ENCODE measurements around the gene RGS11.
A peak's percentile ranks its signal among the peaks of the same experiment; 100 is the strongest.

The RGS11 gene

GRCh38 chr16:275786-276232 is at the start of gene RGS11:
Gene RGS11, minus strand, starts transcription at chr16:275944. Its CDS starts 33 bp downstream, at chr16:275911.
- DNase-seq: no peak

DNA sequence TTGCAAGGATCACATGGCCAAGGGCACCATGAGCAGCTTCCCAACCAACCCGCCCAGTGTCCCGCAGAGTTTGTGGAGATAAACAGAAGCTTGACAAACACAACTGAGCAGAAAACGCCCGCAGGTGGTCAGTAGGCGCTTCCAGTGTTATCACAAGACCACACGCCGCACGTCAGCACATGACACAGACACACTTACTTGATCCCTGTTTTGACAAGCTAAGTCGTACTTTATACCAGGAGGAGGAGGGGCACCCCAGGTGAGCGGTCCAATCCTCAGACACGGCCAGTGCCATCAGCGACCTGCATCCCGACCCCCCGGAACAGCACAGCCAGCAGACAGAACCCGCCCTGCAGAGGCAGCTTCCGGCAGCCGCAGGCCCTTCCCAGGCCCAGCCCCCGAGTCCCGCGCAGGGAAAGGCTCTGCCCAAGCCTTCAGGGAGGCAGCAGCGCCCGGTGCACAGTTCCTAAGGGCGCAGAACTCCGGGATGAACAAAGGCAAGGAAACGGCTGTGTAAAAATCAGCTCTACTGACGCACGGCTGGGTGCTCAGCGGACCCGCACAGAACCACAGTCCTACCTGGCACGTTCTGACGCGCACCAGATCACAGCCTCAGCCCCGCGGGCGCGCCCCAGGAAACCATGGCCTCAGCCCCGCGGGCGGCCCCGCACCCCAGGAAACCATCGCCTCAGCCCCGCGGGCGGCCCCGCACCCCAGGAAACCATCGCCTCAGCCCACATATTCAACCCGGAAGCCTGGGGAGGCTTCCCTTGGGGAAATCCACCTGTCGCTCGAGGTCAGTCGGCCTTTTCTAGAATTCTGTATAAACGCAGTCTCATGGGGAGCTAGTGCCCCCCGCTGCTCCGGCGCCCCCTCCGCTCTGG is 48.9 kb upstream of the RGS11 start:
- peak; percentile 43 for DNase-seq

- DNase-seq: no peak
Measured at GRCh38 chr16:324201-324450, 48.4 kb upstream of the RGS11 start.

DNA sequence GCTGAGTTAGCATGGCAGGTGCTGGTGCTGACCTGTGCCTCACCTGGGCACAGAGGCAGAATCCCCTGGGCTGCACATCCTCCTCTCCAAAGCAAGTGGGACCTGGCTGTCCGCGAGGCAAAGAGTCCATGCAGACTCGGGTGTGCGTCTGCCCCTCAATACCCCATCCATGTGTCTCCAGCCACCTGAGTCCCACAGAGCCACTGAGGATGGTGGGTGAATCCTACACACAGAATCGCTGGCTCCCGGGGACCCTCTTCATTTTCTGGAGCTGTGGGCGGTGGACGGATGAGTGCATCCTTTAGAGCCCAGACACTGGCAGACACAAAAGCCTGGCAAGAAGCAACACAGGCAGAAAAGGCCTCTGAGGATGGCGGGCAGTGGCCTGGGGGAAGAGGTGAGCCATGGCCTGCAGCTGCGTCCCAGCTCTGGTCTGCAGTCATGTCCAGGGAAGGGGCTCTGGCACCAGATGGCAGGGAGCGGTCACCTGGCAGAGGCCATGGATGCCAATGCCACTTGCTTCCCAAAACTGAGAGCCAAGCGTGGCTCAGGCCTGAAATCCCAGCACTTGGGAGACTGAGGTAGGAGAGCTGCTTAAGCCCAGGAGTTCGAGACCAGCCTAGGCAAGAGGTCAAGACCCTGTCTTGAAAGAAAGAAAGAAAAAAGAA is 46.9 kb upstream of the RGS11 start:
- no peak for DNase-seq

DNA sequence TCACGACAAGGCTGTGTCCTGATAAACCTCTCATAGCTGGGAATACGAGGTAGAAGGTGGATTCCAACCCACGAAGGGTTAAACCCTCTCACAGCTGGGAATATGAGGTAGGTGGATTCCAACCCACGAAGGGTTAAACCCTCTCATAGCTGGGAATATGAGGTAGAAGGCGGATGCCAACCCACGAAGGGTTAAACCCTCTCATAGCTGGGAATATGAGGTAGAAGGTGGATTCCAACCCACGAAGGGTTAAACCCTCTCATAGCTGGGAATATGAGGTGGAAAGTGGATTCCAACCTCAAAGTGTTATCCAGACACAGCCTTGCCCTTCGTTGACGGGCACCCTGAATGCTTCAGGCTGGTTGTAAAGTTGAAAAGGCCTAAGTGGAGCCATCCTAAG is 45.8 kb upstream of the RGS11 start:
- DNase-seq: no peak

- DNase-seq: no peak
Measured at GRCh38 chr16:320206-320605, 44.5 kb upstream of the RGS11 start.

DNA sequence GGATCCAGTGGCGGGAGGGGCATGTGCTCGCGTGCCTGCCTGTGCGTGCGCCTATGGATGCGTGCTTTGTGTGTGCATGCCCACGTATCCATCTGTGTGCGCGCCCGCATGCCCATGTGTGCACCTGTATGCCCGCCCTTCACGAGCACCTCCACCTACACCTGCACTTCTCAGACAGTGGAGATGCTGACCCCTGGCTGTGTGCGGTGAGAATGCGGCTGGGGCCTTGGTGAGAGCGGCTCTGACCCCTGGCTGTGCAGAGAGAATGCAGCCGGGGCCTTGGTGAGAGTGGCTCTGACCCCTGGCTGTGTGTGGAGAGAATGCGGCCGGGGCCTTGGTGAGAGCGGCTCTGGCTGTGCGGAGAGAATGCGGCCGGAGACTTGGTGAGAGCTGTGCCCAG is 42.9 kb upstream of the RGS11 start:
- no peak for DNase-seq

GRCh38 chr16:317583-317982 is 41.8 kb upstream of the RGS11 start:
- DNase-seq: no peak

- no peak for DNase-seq
Measured at GRCh38 chr16:316741-317464, 41.2 kb upstream of the RGS11 start.

GRCh38 chr16:314795-315299 is 39.1 kb upstream of the RGS11 start:
- no peak for DNase-seq

GRCh38 chr16:314351-314750 is 38.6 kb upstream of the RGS11 start:
- no peak for DNase-seq

DNA sequence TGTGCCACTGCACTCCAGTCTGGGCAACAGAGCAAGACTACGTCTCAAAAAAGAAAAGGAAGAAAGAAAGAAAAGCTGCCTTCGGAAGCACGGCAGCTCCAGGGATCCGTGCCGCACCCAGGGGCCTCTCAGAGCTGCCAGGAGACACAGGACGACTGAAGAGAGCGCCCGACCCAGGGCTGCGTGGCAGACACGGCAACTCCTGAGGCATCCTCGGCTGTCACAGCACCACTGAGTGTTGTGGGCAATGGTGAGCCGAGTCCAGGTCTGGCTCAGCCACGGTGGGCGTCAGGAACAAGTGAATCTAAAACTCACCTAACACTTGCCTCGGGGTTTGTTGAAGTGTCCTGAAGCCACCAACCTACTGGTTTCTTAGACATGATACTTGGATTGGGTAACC is 36.0 kb upstream of the RGS11 start:
- no peak for DNase-seq

- no peak for DNase-seq
Measured at GRCh38 chr16:309476-309875, 33.7 kb upstream of the RGS11 start.

DNA sequence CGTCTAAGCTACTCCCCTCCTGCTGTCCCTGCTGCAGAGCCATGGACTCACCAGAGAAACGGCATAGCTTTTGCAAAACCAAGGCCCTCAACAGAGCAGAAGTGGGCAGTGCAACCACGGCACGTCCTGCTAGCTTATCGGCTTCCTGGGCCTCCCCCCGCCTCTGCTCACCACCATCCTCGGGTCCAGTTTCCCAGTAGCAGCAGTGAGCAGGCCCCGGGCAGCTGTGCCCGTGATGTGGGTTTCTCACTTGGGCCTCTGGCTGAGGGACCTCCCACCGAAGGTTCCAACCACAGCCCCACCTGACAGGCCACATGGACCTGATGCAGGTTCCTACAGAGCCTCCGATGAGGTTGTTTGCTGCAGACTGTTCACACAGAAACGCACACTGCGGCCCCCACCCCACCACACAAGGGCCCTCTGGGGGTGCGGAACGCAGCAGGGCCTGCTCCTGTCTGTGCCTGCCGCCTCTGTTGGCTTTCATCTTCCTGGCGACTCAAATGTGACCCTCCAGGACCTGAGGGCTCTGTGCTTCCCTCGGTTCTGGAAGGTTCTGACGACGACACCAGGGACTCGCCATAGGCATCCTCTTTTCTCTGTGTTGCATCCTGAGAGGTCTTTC is 32.1 kb upstream of the RGS11 start:
- DNase-seq: no peak

GRCh38 chr16:306911-307370 is 31.2 kb upstream of the RGS11 start:
- no peak for DNase-seq

- DNase-seq: no peak
Measured at GRCh38 chr16:305916-306626, 30.3 kb upstream of the RGS11 start.

- no peak for DNase-seq
Measured at GRCh38 chr16:303760-304505, 28.2 kb upstream of the RGS11 start.

DNA sequence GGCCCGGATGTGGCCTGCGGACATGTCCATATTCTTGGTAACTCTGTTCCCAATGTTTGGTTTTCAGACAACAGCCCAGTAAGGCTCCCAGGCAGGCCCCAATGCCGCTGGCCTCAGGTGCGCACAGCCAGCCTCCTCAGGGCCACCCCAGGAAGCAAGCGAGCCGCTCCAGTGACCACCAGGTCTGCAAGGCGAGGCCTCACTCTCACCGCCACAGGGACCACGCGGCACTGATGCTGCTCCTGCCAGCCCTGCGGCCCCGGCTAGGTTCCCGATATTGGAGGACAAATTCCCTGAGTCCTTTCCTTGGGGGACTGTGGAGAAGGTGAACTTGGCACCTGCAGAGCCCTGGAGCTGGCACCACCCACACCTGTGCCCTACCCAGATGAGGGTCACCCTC is 26.2 kb upstream of the RGS11 start:
- DNase-seq: no peak

DNA sequence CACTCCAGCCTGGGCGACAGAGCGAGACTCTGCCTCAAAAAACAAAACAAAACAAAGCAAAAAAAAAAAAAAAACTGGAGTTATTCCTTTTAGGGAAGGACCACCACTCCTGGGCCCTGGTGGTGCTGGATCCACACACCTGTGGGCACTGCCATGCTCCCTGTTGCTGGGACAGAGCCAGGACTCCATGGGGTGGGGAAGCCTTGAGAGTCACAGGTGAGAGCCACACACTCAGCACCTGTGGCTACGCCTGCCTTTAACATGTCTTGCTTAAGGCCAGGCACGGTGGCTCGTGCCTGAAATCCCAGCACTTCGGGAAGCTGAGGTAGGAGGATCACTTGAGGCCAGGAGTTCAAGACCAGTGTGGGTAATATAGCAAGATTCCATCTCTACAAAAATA is 25.5 kb upstream of the RGS11 start:
- DNase-seq: no peak

- no peak for DNase-seq
Measured at GRCh38 chr16:297832-298231, 22.1 kb upstream of the RGS11 start.

- DNase-seq: no peak
Measured at GRCh38 chr16:296806-297510, 21.2 kb upstream of the RGS11 start.
